Kidney (tissue), 14 donors: ENCODE measurements around the gene SPIN1. TPM values are rescaled to one million over a fixed set of nuclear protein-coding genes. Genes with fewer than 3 reads are reported as not detected.

ENCODE experiments used
- DNase-seq, 5 donors: peaks; one replicate each; pipeline ENCODE4 v3.0.0-alpha.2; 2013 to 2020
- FAIRE-seq: peaks from 2 replicates; lab custom pipeline; 2012; peaks lifted over from hg19 to GRCh38; lab: Jason Lieb, UNC
- H3K27ac ChIP-seq, 2 donors: one replicate each; pipeline ENCODE4 v1.7.0; 2013; ENCODE audit warnings: low read depth in 2 of 2, low read length in 2 of 2, inconsistent platforms in 1 of 2
- H3K27me3 ChIP-seq: one replicate; pipeline ENCODE4 v1.7.1; 2013; ENCODE audit warnings: low read length, inconsistent platforms; ENCODE audit not compliant: control insufficient read depth, insufficient read depth
- H3K36me3 ChIP-seq, 3 donors: one replicate each; pipeline versions ENCODE4 v1.7.0 to v1.7.1; 2013; ENCODE audit warnings: low read length in 3 of 3, control low read depth in 1 of 3, inconsistent platforms in 1 of 3; ENCODE audit not compliant: insufficient read depth in 3 of 3, control insufficient read depth in 2 of 3
- H3K4me1 ChIP-seq, 3 donors: one replicate each; pipeline versions ENCODE4 v1.7.0 to v1.7.1; 2013; ENCODE audit warnings: low read length in 3 of 3, inconsistent platforms in 1 of 3, low read depth in 1 of 3; ENCODE audit not compliant: control insufficient read depth in 2 of 3, insufficient read depth in 2 of 3
- H3K4me3 ChIP-seq, 3 donors: one replicate each; pipeline versions ENCODE4 v1.7.0 to v1.8.1; 2013; ENCODE audit warnings: low read length in 3 of 3, control low read depth in 1 of 3, inconsistent platforms in 1 of 3
- H3K9ac ChIP-seq, 3 donors: one replicate each; pipeline versions ENCODE4 v1.7.0 to v1.7.1; 2013; ENCODE audit warnings: low read length in 3 of 3, control low read depth in 1 of 3, inconsistent platforms in 1 of 3
- H3K9me3 ChIP-seq, 3 donors: one replicate each; pipeline versions ENCODE4 v1.7.0 to v1.7.1; 2013; ENCODE audit warnings: low read length in 3 of 3, control low read depth in 1 of 3, inconsistent platforms in 1 of 3; ENCODE audit not compliant: control insufficient read depth in 2 of 3, insufficient read depth in 1 of 3
- intact Hi-C: fragments of 100-400 bp; cut with DNase I; formaldehyde crosslinking; loops from one replicate; pipeline ENCODE4 v1.11.1; 2022
- polyA plus RNA-seq: library from polyadenylated mRNA; stranded (reverse); fragments of 350-450 nt; fragmentation: Illumina TruSeq; extraction: RNeasy Lipid Tissue Mini Kit (QIAGEN cat#74804); gene quantifications from one replicate; pipeline ENCODE4 v1.2.3, GENCODE V29; 2014; ENCODE audit warnings: low read depth, low replicate concordance; ENCODE audit not compliant: insufficient read depth
- total RNA-seq: library from RNA; stranded (reverse); fragmentation: NEBNext Ultra II Directional; extraction: Animal tissue kit (Norgen Biotek cat#: 25700); gene quantifications from one replicate; pipeline ENCODE4 v1.2.1, GENCODE V29; 2021
- TF ChIP-seq, protein P1 (sequence below): IDR thresholded peaks from 3 replicates; pipeline ENCODE4 v1.5.1; 2012; ENCODE audit warnings: mild to moderate bottlenecking, moderate library complexity, borderline replicate concordance; ENCODE audit not compliant: insufficient read depth; ENCODE audit errors: extremely low read depth
- donor health status: control.
- donor health status: control.
- donor health status: control.
- donor health status: control.
- donor health status: control.
- donor health status: DM: yes; HTN: yes; CAD: no.
- donor health status: Normal renal cell carcinoma (clear cell type).

The SPIN1 gene
- total and polyA plus RNA-seq, 2 donors from 2014 or later: 27.9 to 88.7 TPM

DNA sequence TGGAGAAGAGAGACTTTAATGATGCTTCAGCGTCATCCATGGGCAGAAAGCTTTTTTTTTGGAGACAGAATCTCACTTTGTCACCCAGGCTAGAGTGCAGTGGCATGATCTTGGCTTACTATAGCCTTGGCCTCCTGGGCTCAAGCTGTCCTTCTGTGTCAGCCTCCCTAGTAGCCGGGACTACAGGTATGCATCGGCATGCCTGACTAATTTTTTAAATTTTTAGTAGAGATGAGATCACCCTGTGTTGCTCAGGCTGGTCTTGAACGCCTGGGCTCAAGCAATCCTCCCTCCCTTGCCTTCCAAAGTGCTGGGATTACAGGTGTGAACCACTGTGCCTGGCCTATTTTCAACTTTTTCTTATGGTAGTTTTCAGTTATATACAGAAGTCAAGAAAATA, 23.2 kb downstream of the SPIN1 start:
- H3K9me3 ChIP-seq: no peaks in the 10 kb centered on the region
- no peak for FAIRE-seq
- intact Hi-C loops: no loop called here
- no peaks in the 10 kb centered on the region for H3K27me3 ChIP-seq
- H3K27ac ChIP-seq: no peak overlapping the region
- TF ChIP-seq, protein P1, sequence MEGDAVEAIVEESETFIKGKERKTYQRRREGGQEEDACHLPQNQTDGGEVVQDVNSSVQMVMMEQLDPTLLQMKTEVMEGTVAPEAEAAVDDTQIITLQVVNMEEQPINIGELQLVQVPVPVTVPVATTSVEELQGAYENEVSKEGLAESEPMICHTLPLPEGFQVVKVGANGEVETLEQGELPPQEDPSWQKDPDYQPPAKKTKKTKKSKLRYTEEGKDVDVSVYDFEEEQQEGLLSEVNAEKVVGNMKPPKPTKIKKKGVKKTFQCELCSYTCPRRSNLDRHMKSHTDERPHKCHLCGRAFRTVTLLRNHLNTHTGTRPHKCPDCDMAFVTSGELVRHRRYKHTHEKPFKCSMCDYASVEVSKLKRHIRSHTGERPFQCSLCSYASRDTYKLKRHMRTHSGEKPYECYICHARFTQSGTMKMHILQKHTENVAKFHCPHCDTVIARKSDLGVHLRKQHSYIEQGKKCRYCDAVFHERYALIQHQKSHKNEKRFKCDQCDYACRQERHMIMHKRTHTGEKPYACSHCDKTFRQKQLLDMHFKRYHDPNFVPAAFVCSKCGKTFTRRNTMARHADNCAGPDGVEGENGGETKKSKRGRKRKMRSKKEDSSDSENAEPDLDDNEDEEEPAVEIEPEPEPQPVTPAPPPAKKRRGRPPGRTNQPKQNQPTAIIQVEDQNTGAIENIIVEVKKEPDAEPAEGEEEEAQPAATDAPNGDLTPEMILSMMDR: no peak
- no peaks in the 10 kb centered on the region for H3K36me3 ChIP-seq
- no peak overlapping the region for H3K9ac ChIP-seq
- H3K4me3 ChIP-seq: no peak overlapping the region
- H3K4me1 ChIP-seq: no peaks in the 10 kb centered on the region
- no peak for DNase-seq

DNA sequence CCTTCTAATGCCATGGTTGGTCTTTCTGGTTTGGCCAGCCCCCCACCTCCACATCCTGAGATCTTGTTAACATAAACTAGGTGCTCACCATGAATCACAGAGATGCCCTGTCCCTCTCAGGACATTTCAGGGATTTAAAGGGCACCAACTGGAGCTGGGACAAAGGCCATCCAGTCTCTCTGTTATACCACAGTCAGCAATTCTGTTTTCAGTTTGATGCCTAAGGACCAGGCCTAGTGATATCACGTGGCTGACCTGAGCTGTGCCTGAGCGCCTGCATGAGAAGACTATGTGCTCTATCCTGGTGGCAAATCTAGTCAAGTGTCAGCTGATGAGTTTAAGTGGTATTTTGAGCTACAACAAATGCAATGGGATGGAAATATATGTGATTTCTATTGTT, 26.1 kb downstream of the SPIN1 start:
- FAIRE-seq: no peak

DNA sequence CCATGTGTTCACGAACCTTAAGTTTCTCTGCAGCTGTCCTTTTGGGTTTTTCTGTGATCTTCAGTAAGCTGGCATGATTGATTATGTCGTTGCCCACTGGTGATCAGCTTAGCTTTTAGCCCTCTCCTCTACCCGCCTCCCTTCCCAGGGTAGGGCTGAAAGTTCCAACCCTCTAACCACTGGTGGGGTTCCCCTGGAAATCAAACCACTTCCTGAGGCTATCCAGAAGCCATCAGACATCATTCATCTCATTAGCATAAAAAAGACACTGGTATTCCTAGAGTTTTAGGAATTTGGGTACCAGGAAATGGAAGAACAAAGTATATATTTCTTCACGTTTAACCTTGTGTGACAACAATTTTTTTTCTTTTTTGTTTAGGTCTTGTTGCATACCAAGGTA, 29.8 kb downstream of the SPIN1 start:
- Histone ChIP-seq H3K9me3 (peaks cover 0 to 8% (median 2%) of the 10 kb centered on the region in 3 donors), H3K4me1 (no peaks in the 10 kb centered on the region), H3K27me3 (no peaks in the 10 kb centered on the region), H3K4me3 (no peak overlapping the region), H3K27ac (no peak overlapping the region), H3K36me3 (peaks cover 0 to 7% (median 0%) of the 10 kb centered on the region in 3 donors), H3K9ac (no peak overlapping the region)
- TF ChIP-seq, protein P1: no peak
- intact Hi-C loops: no loop called here
- DNase-seq (no peak), FAIRE-seq (no peak)

More for the DNA sequence above, 26.1 kb downstream of the SPIN1 start:
- Histone ChIP-seq H3K4me1 (no peaks in the 10 kb centered on the region), H3K36me3 (peaks cover 0 to 4% (median 0%) of the 10 kb centered on the region in 3 donors), H3K9me3 (peaks cover 0 to 3% (median 0%) of the 10 kb centered on the region in 3 donors), H3K27me3 (no peaks in the 10 kb centered on the region), H3K27ac (no peak overlapping the region), H3K4me3 (no peak overlapping the region), H3K9ac (no peak overlapping the region)
- DNase-seq: no peak
- TF ChIP-seq, protein P1: no peak
- intact Hi-C loops: no loop called here
